NT2/D1 (cell line): ENCODE measurements around the gene KCTD2.

Experiments
- DNase-seq: peaks from one replicate; pipeline ENCODE4 v3.0.0-alpha.2; 2011; ENCODE audit warnings: low read depth, low spot score
- H3K27me3 ChIP-seq: 2 replicates; pipeline ENCODE4 v1.6.0; 2011; ENCODE audit warnings: mild to moderate bottlenecking; ENCODE audit not compliant: insufficient read length, insufficient read depth
- H3K36me3 ChIP-seq: 2 replicates; pipeline ENCODE4 v1.6.1; 2011; ENCODE audit warnings: mild to moderate bottlenecking, low read length, mixed read lengths; ENCODE audit not compliant: insufficient read depth, insufficient read length
- H3K4me1 ChIP-seq: 2 replicates; pipeline ENCODE4 v1.5.1; 2011; ENCODE audit not compliant: insufficient read depth, insufficient read length
- H3K4me3 ChIP-seq: 2 replicates; pipeline ENCODE4 v1.5.1; 2011; ENCODE audit warnings: low read depth; ENCODE audit not compliant: insufficient read length
- H3K9ac ChIP-seq: 2 replicates; pipeline ENCODE4 v1.6.0; 2011; ENCODE audit warnings: low read depth; ENCODE audit not compliant: insufficient read length
- H3K9me3 ChIP-seq: 2 replicates; pipeline ENCODE4 v1.5.1; 2011; ENCODE audit warnings: mild to moderate bottlenecking, low read length; ENCODE audit not compliant: insufficient read depth
- SUZ12 ChIP-seq: IDR thresholded peaks from 2 replicates; pipeline ENCODE4 v1.6.1; 2011; ENCODE audit not compliant: insufficient read length, insufficient read depth; ENCODE audit errors: extremely low read depth
- YY1 ChIP-seq: IDR thresholded peaks from 2 replicates; pipeline ENCODE4 v1.6.1; 2011; ENCODE audit not compliant: insufficient read length, insufficient read depth
- ZNF274 ChIP-seq: IDR thresholded peaks from 2 replicates; pipeline ENCODE4 v1.6.1; 2011; ENCODE audit warnings: mild to moderate bottlenecking, low read depth, low read length

The KCTD2 gene

GRCh38 chr17:75097865-75098264, 50.8 kb downstream of the KCTD2 start:
- Histone ChIP-seq H3K9me3 (no peaks in the 10 kb centered on the region), H3K4me1 (peaks cover 38% of the 10 kb centered on the region), H3K27me3 (no peaks in the 10 kb centered on the region), H3K9ac (no peak overlapping the region), H3K36me3 (peaks cover 64% of the 10 kb centered on the region), H3K4me3 (no peak overlapping the region)
- TF ChIP-seq ZNF274 (no peak), YY1 (no peak), SUZ12 (no peak)
- DNase-seq, result no peak

- no peak for DNase-seq
- Histone ChIP-seq H3K4me3 (no peak overlapping the region), H3K9me3 (no peaks in the 10 kb centered on the region), H3K9ac (no peak overlapping the region), H3K27me3 (no peaks in the 10 kb centered on the region), H3K4me1 (peaks cover 28% of the 10 kb centered on the region), H3K36me3 (peaks cover 63% of the 10 kb centered on the region)
- TF ChIP-seq SUZ12, result no peak
- no peak for TF ChIP-seq ZNF274
- TF ChIP-seq YY1, result no peak
These were observed 51.8 kb downstream of the KCTD2 start for GRCh38 chr17:75098861-75099260.

GRCh38 chr17:75099881-75100595, 53.0 kb downstream of the KCTD2 start:
- Histone ChIP-seq H3K36me3 (peaks cover 66% of the 10 kb centered on the region), H3K4me1 (peaks cover 20% of the 10 kb centered on the region), H3K9me3 (no peaks in the 10 kb centered on the region), H3K4me3 (no peak overlapping the region), H3K9ac (no peak overlapping the region), H3K27me3 (no peaks in the 10 kb centered on the region)
- DNase-seq, result no peak
- TF ChIP-seq SUZ12, result no peak
- TF ChIP-seq YY1, result no peak
- TF ChIP-seq ZNF274, result no peak

GRCh38 chr17:75102385-75102821, 55.4 kb downstream of the KCTD2 start:
- DNase-seq, result no peak
- no peak for TF ChIP-seq ZNF274
- no peak for TF ChIP-seq YY1
- TF ChIP-seq SUZ12, result no peak
- Histone ChIP-seq H3K4me1 (peaks cover 16% of the 10 kb centered on the region), H3K27me3 (no peaks in the 10 kb centered on the region), H3K9ac (no peak overlapping the region), H3K9me3 (no peaks in the 10 kb centered on the region), H3K4me3 (no peak overlapping the region), H3K36me3 (peaks cover 75% of the 10 kb centered on the region)

GRCh38 chr17:75103601-75104554, 56.9 kb downstream of the KCTD2 start:
- Histone ChIP-seq H3K9ac (no peak overlapping the region), H3K9me3 (no peaks in the 10 kb centered on the region), H3K4me3 (no peak overlapping the region), H3K36me3 (peaks cover 61% of the 10 kb centered on the region), H3K27me3 (no peaks in the 10 kb centered on the region), H3K4me1 (peaks cover 15% of the 10 kb centered on the region)
- TF ChIP-seq SUZ12 (no peak), ZNF274 (no peak), YY1 (no peak)
- no peak for DNase-seq

GRCh38 chr17:75105126-75106080, 58.4 kb downstream of the KCTD2 start:
- Histone ChIP-seq H3K36me3 (peaks cover 46% of the 10 kb centered on the region), H3K4me3 (no peak overlapping the region), H3K4me1 (peaks cover 14% of the 10 kb centered on the region), H3K9me3 (no peaks in the 10 kb centered on the region), H3K27me3 (no peaks in the 10 kb centered on the region), H3K9ac (no peak overlapping the region)
- DNase-seq, result no peak
- TF ChIP-seq SUZ12 (no peak), ZNF274 (no peak), YY1 (no peak)
